HUES64 (cell line): ENCODE measurements around the gene CDH18.
"Not testable (repeated sequence)": the region's sequence is repeated elsewhere in the genome, so short reads cannot be mapped to it uniquely, and the experiment has no call there.

Source experiments
- H3K27ac ChIP-seq: 2 replicates; pipeline ENCODE4 v1.7.0; 2013; ENCODE audit warnings: low read depth, low read length, inconsistent platforms
- H3K27me3 ChIP-seq: 2 replicates; pipeline ENCODE4 v1.6.1; 2013; ENCODE audit warnings: mild to moderate bottlenecking, low read length; ENCODE audit not compliant: insufficient read depth
- H3K36me3 ChIP-seq: 2 replicates; pipeline ENCODE4 v1.6.1; 2013; ENCODE audit warnings: mild to moderate bottlenecking, low read length; ENCODE audit not compliant: insufficient read depth
- H3K4me1 ChIP-seq: 2 replicates; pipeline ENCODE4 v1.6.1; 2013; ENCODE audit warnings: mild to moderate bottlenecking, low read length, moderate library complexity; ENCODE audit not compliant: insufficient read depth
- H3K4me3 ChIP-seq: 2 replicates; pipeline ENCODE4 v1.5.1; 2013; ENCODE audit warnings: mild to moderate bottlenecking, low read length, moderate library complexity
- H3K9ac ChIP-seq: 2 replicates; pipeline ENCODE4 v1.6.1; 2013; ENCODE audit warnings: mild to moderate bottlenecking, low read depth, low read length
- H3K9me3 ChIP-seq: 2 replicates; pipeline ENCODE4 v1.6.1; 2013; ENCODE audit warnings: low read depth, low read length; ENCODE audit not compliant: insufficient read depth
- WGBS: fragments of 150-250, 120-280 bp; methylation state at CpG from one replicate; pipeline ENCODE4 v1.1.7; 2013; ENCODE audit warnings: missing lambda C conversion rate; 5-methylcytosine and 5-hydroxymethylcytosine counted together

Gene CDH18

DNA sequence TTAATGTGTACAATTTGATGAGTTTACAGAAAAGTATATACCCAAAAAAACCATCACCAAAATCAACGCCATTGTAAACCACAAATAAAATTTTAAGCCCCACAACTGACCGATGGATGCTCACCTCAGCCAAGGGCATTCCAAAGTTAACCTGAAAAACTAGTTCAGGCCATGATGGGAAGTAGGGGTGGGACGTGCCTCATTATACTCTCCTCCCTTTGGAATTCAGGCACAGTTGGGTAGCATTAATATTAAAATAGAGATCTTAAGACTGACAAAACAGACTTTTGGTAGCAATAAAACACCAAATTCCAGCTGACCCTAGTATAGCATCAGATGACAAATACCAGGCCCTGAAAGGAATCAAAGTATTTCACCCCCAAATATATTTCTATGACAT lies 129.0 kb downstream of the CDH18 start:
- Histone ChIP-seq H3K9ac (no peak overlapping the region), H3K4me3 (no peak overlapping the region), H3K36me3 (no peaks in the 10 kb centered on the region), H3K4me1 (peaks cover 19% of the 10 kb centered on the region; the same call in 1 of the 2 replicates), H3K9me3 (no peaks in the 10 kb centered on the region), H3K27ac (peak overlapping the region; percentile 58; the same call in 1 of the 2 replicates), H3K27me3 (no peaks in the 10 kb centered on the region)
- 100% methylated on average over 2 of the region's 3 CpGs for WGBS

DNA sequence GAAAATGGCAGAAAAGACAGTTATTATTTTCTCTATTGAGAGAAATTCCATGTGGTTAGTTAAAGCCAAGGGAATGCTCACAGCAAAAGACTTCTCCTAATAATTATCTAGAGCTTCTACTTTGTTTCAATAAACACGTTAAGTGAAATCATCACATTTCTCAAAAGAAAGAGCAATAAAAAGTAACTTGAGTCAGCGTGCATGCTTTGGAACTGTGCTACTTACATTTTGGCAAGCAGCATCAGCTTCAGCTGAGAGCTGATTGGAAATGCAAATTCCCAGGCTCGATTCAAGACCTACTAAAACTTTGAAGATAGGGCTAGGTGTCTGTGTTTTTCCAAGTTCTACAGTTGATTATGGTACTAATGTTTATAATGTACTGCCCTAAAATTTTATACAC lies 132.1 kb downstream of the CDH18 start:
- WGBS = 92% methylated on average over 3 of the region's 3 CpGs
- Histone ChIP-seq H3K36me3 (no peaks in the 10 kb centered on the region), H3K9ac (no peak overlapping the region), H3K9me3 (no peaks in the 10 kb centered on the region), H3K4me3 (no peak overlapping the region), H3K27ac (no peak overlapping the region), H3K4me1 (peaks cover 19% of the 10 kb centered on the region; the same call in 1 of the 2 replicates), H3K27me3 (no peaks in the 10 kb centered on the region)

DNA sequence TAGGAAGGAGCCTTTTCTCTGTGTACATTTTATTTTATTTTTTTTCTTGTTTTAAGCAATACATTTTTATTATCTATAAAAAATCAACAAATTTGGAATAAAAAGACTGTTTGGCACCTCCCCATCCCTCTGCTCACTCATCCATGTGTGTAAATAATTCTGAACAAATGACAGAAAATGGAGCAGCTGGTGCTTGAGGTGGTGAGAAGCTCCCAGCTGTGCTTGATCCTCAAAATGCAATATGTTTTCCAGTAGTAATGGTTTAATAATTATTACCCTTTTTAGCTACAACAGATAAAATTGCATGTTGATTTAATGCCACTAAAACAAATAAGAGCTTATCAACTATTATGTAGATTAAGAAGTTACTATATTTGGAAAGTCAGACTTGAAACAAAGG lies 132.5 kb downstream of the CDH18 start:
- Histone ChIP-seq H3K4me1 (peaks cover 19% of the 10 kb centered on the region; the same call in 1 of the 2 replicates), H3K27ac (no peak overlapping the region), H3K27me3 (no peaks in the 10 kb centered on the region), H3K9me3 (no peaks in the 10 kb centered on the region), H3K4me3 (no peak overlapping the region), H3K36me3 (no peaks in the 10 kb centered on the region), H3K9ac (no peak overlapping the region)

DNA sequence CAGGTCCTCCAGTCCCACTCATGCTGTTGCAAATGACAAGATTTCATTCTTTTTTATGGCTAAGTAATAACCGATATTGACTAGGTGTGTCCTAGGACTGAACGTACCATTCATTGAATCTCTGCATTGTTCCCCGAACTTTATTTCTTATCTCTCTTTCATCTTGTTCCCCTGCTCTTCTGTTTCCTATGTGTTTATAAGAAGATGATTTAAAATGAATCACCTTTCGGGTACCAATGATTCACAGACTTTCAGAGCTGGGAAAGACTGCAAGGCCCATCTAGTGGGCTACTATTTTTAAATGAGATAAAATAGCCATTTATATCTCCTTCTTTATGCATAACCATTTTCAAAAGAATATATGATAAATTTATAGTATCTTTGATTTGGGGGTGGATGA lies 133.0 kb downstream of the CDH18 start:
- 93% methylated on average over 4 of the region's 4 CpGs for WGBS
- H3K4me3 ChIP-seq = no peak overlapping the region
- no peaks in the 10 kb centered on the region for H3K36me3 ChIP-seq

DNA sequence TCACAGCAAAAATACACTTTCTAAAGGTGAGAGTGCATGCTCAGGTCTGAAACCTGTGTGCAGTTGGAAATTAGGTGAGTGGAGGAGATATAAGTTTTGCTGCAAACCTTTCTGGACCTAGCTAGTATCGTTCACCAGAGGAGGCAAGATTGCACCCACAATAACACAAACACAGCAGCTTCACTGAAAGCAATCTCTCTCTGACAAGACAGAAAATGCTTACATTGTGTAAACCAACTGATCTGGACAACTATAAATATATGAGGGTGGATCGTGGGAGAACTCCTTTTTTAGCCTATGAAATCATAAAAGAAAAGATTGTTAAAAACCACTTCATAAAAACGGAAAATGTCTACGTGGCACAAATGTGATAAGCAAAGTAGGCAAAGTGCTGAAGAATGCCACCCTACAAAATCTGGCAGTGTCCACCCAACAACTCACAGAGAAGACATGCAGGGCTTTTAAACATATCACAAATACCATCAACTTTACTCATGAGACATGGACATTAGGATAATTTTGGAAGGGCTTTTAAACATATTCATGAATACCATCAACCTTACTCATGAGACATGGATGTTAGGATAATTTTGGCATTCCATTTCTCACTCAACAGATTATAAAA lies 134.3 kb downstream of the CDH18 start:
- H3K27me3 ChIP-seq = no peaks in the 10 kb centered on the region
- WGBS = 97% methylated on average over 3 of the region's 4 CpGs
- H3K27ac ChIP-seq = no peak overlapping the region

More for the DNA sequence above, 133.0 kb downstream of the CDH18 start:
- Histone ChIP-seq H3K4me1 (peaks cover 19% of the 10 kb centered on the region; the same call in 1 of the 2 replicates), H3K27ac (no peak overlapping the region), H3K9ac (no peak overlapping the region), H3K27me3 (no peaks in the 10 kb centered on the region), H3K9me3 (no peaks in the 10 kb centered on the region)

DNA sequence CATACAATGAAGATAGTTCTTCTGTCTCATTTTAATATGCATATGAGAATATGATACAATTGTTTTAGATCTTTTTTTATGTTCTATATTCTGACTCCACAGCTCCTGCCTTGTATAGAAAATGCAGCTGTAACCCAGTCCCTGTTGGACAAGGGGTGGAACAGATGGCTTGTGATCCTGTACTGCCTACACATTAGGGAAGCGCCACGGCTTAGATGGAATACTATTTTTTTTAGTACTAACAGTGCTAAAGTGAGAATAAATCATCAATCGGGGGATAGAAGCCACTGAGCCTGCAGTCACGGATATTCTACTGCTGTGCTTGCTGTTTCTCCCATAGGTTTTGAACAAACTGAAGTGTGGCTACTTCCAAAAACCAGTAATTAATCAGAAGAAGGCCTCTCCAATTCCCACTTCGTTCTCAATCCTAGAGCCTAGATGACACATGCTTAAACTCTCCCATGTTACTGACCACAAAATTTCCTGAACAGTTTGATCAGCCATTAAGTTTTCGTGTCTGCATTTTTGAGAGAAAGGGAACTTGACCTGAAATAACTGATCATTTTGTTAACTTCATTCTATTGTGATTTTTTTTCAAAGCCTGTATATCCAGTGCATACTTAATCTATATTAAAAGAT lies 150.3 kb downstream of the CDH18 start:
- WGBS = 86% methylated on average over 6 of the region's 6 CpGs
- H3K4me1 ChIP-seq = no peaks in the 10 kb centered on the region

More for the DNA sequence above, 134.3 kb downstream of the CDH18 start:
- no peaks in the 10 kb centered on the region for H3K36me3 ChIP-seq
- peaks cover 11% of the 10 kb centered on the region; the same call in 1 of the 2 replicates for H3K4me1 ChIP-seq
- no peak overlapping the region for H3K9ac ChIP-seq
- H3K9me3 ChIP-seq = no peaks in the 10 kb centered on the region
- H3K4me3 ChIP-seq = no peak overlapping the region

DNA sequence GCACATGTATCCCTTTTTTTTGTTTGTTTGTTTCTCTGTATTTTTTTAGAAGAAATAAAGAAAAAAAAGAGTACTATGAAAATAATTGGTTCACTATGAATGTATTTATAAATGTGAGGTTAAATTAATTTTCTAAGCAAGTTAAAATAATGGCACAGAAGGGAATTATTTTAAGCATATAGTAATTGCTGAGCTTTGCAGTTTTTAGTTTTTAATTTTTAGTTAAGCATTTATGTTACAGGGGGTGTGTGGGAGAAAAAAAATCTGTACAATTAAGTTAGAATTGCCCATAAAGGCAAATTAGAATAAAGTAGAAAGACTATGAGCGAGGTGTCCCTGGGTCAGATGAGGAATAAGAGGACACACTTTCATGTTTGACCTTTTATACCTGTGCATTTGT lies 152.6 kb downstream of the CDH18 start:
- H3K27me3 ChIP-seq = no peaks in the 10 kb centered on the region
- no peak overlapping the region for H3K4me3 ChIP-seq
- no peaks in the 10 kb centered on the region for H3K36me3 ChIP-seq
- H3K27ac ChIP-seq = no peak overlapping the region
- H3K4me1 ChIP-seq = no peaks in the 10 kb centered on the region
- WGBS = 86% methylated on average over 1 of the region's 1 CpG
- H3K9ac ChIP-seq = no peak overlapping the region
- H3K9me3 ChIP-seq = no peaks in the 10 kb centered on the region

More for the DNA sequence above, 150.3 kb downstream of the CDH18 start:
- Histone ChIP-seq H3K27ac (no peak overlapping the region), H3K4me3 (no peak overlapping the region), H3K9ac (no peak overlapping the region), H3K9me3 (no peaks in the 10 kb centered on the region), H3K27me3 (no peaks in the 10 kb centered on the region), H3K36me3 (no peaks in the 10 kb centered on the region)

DNA sequence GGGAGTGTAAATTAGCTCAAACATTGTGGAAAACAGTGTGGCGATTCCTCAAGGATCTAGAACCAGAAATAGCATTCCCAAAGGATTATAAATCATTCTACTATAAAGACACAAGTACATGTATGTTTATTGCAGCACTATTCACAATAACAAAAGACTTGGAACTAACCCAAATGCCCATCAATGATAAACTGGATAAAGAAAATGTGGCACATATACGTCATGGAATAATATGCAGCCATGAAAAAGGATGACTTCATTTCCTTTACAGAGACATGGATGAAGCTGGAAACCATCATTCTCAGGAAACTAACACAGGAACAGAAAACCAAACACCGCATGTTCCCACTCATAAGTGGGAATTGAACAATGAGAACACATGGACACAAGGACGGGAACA lies 175.3 kb downstream of the CDH18 start:
- not testable (repeated sequence) for H3K9ac ChIP-seq, H3K4me3 ChIP-seq, H3K27ac ChIP-seq, H3K27me3 ChIP-seq, H3K36me3 ChIP-seq, H3K4me1 ChIP-seq, H3K9me3 ChIP-seq
- 100% methylated on average over 4 of the region's 4 CpGs for WGBS

DNA sequence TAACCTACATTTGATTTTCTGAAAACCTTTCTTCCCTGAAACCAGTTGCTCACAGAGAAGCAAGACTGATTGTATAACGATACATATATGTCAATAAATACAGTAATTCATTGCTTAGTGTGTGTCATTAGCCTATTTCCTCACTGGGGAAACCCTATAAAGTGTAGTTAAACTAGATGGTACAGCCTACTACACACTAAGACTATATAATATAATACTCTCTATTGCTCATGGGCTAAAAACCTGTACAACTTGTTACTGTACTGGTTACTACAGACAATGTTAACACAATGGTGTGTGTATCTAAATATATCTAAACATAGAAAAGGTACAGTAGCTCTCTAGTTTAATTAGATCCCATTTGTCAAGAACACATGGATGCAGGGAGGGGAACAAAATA lies 181.2 kb downstream of the CDH18 start:
- no CpG with 5 or more reads among the region's 1 CpG for WGBS
- no peaks in the 10 kb centered on the region for H3K9me3 ChIP-seq
- no peak overlapping the region for H3K4me3 ChIP-seq
- no peaks in the 10 kb centered on the region for H3K27me3 ChIP-seq
- no peak overlapping the region for H3K27ac ChIP-seq
- H3K36me3 ChIP-seq = no peaks in the 10 kb centered on the region
- peaks cover 8% of the 10 kb centered on the region; the same call in 1 of the 2 replicates for H3K4me1 ChIP-seq
- no peak overlapping the region for H3K9ac ChIP-seq

DNA sequence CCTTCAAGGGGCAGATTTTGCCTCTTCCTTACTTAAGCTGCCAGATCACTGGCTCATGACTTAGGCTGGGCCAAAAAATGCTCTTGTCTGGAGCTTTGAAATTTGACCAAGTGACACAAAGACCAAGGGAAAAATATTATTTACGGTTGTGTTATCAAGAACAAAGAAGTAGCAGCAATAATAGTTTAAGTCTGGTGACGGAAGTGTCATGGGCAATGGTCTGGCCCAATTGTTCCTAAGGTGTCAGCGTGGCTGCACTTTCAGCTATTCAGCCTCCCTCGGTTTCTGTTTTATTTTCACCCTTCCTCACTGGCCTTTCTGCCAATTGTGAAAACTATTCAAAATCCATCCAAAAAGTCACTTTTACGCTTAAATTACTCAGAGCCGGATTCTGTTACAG lies 185.3 kb downstream of the CDH18 start:
- Histone ChIP-seq H3K4me3 (no peak overlapping the region), H3K9me3 (no peaks in the 10 kb centered on the region), H3K4me1 (peaks cover 29% of the 10 kb centered on the region), H3K36me3 (no peaks in the 10 kb centered on the region), H3K9ac (no peak overlapping the region), H3K27me3 (no peaks in the 10 kb centered on the region), H3K27ac (no peak overlapping the region)
- WGBS = 96% methylated on average over 6 of the region's 6 CpGs

DNA sequence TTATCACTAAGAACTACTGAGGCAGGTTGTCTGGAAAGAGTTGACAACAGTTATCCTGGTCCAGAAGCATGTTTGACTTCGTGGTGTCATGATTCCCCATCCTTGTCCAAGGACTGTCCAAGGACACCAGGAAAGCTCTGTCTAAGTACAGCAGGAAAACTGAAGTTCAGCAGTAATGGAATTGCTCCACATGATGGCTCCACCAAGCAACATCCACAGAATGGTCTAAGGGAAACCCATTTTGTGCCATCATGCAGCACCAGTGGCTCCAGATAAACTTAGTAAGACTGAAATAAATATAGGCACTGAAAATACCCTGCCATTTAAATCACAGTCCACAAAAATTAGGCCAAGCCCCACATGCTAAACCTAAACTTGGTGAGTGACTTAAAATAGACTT lies 192.8 kb downstream of the CDH18 start:
- WGBS = 78% methylated on average over 1 of the region's 1 CpG

More for the DNA sequence above, 192.8 kb downstream of the CDH18 start:
- H3K27ac ChIP-seq = no peak overlapping the region
- no peak overlapping the region for H3K4me3 ChIP-seq
- peaks cover 9% of the 10 kb centered on the region for H3K4me1 ChIP-seq
- no peaks in the 10 kb centered on the region for H3K9me3 ChIP-seq
- H3K36me3 ChIP-seq = no peaks in the 10 kb centered on the region
- H3K9ac ChIP-seq = no peak overlapping the region
- H3K27me3 ChIP-seq = no peaks in the 10 kb centered on the region
